Measurements from ENCODE around the gene JCHAIN. TPM values are rescaled to one million over a fixed set of nuclear protein-coding genes. Genes with fewer than 3 reads are reported as not detected.

The JCHAIN gene
- total RNA-seq, 1 experiment from 2014 or later = not detected

- ChIA-PET CTCF (interaction anchor here (0.7 to 2.2 kb wide), 2 partner anchors 38 to 44 kb away, joined by 3 to 7 read pairs; no protein-coding TSS in a partner anchor), POLR2A (no interaction called here)
- H3K27me3 Mint-ChIP-seq (ENCODE audit: insufficient read depth, unreplicated experiment) = no peaks in the 10 kb centered on the region
- intact Hi-C loops (cut with micrococcal nuclease) = no loop called here
- no peak overlapping the region for H3K4me3 Mint-ChIP-seq (ENCODE audit: unreplicated experiment)
- H3K36me3 Mint-ChIP-seq (ENCODE audit: insufficient read depth, unreplicated experiment) = no peaks in the 10 kb centered on the region
- no peak for TF ChIP-seq CTCF (IDR thresholded peaks at IDR 0.05; ENCODE audit: unreplicated experiment)
- H3K4me1 Mint-ChIP-seq (ENCODE audit: insufficient read depth, unreplicated experiment) = no peaks in the 10 kb centered on the region
- no peak for DNase-seq (ENCODE audit: unreplicated experiment)
- no peak overlapping the region for H3K27ac Mint-ChIP-seq (ENCODE audit: low read depth, unreplicated experiment)
- no TSS peak for BruUV-seq (replicated peaks)
- H3K9me3 Mint-ChIP-seq (ENCODE audit: unreplicated experiment) = no peaks in the 10 kb centered on the region
Measured at GRCh38 chr4:70608324-70608723, 58.0 kb downstream of the JCHAIN start.

GRCh38 chr4:70607334-70607853 is 58.9 kb downstream of the JCHAIN start:
- Mint-ChIP-seq H3K27me3 (ENCODE audit: insufficient read depth, unreplicated experiment) (no peaks in the 10 kb centered on the region), H3K36me3 (ENCODE audit: insufficient read depth, unreplicated experiment) (no peaks in the 10 kb centered on the region), H3K9me3 (ENCODE audit: unreplicated experiment) (no peaks in the 10 kb centered on the region), H3K4me1 (ENCODE audit: insufficient read depth, unreplicated experiment) (no peaks in the 10 kb centered on the region), H3K27ac (ENCODE audit: low read depth, unreplicated experiment) (no peak overlapping the region), H3K4me3 (ENCODE audit: unreplicated experiment) (no peak overlapping the region)
- BruUV-seq (replicated peaks) = no TSS peak
- no peak for DNase-seq (ENCODE audit: unreplicated experiment)
- POLR2A ChIA-PET = no interaction called here
- CTCF ChIA-PET = interaction anchor here (0.5 to 2.7 kb wide), 4 partner anchors 8 to 683 kb away, joined by 3 to 9 read pairs (median 5); no protein-coding TSS in a partner anchor
- intact Hi-C loops (cut with micrococcal nuclease) = no loop called here
- no peak for TF ChIP-seq CTCF (IDR thresholded peaks at IDR 0.05; ENCODE audit: unreplicated experiment)

- CTCF ChIA-PET = interaction anchor here (0.5 to 2.7 kb wide), 5 partner anchors 9 to 552 kb away, joined by 3 to 9 read pairs (median 3); partner anchors contain the start of gene UTP3
- BruUV-seq (replicated peaks) = no TSS peak
Measured at GRCh38 chr4:70606459-70606858, 59.8 kb downstream of the JCHAIN start.

More at GRCh38 chr4:70606459-70606858, 59.8 kb downstream of the JCHAIN start:
- Mint-ChIP-seq H3K27me3 (ENCODE audit: insufficient read depth, unreplicated experiment) (no peaks in the 10 kb centered on the region), H3K4me1 (ENCODE audit: insufficient read depth, unreplicated experiment) (no peaks in the 10 kb centered on the region), H3K9me3 (ENCODE audit: unreplicated experiment) (no peaks in the 10 kb centered on the region), H3K27ac (ENCODE audit: low read depth, unreplicated experiment) (no peak overlapping the region), H3K36me3 (ENCODE audit: insufficient read depth, unreplicated experiment) (no peaks in the 10 kb centered on the region), H3K4me3 (ENCODE audit: unreplicated experiment) (no peak overlapping the region)
- intact Hi-C loops (cut with micrococcal nuclease) = no loop called here
- DNase-seq (ENCODE audit: unreplicated experiment) = no peak
- no peak for TF ChIP-seq CTCF (IDR thresholded peaks at IDR 0.05; ENCODE audit: unreplicated experiment)
- POLR2A ChIA-PET = interaction anchor here (1.0 kb wide), 1 partner anchor 8 kb away, joined by 3 read pairs; no protein-coding TSS in a partner anchor

Other genes with a start within 250 kb of the JCHAIN start
- not detected in 2 replicates for gene MUC7, start 194.3 kb downstream of the JCHAIN start, total RNA-seq (2022)
- not detected in 2 replicates for gene AMTN, start 147.9 kb downstream of the JCHAIN start, total RNA-seq (2022)
- not detected in 2 replicates for gene AMBN, start 74.3 kb downstream of the JCHAIN start, total RNA-seq (2022)
- gene ENAM, start 37.8 kb downstream of the JCHAIN start, total RNA-seq (2022) = not detected in 2 replicates
- gene UTP3, start 22.0 kb upstream of the JCHAIN start, total RNA-seq (2022) = 45.4 and 47.5 TPM in 2 replicates
- 42.7 and 48.7 TPM in 2 replicates for gene RUFY3, start 55.5 kb upstream of the JCHAIN start, total RNA-seq (2022)
- 60.2 and 69.3 TPM in 2 replicates for gene GRSF1, start 173.4 kb upstream of the JCHAIN start, total RNA-seq (2022)
- 16.1 and 19.9 TPM in 2 replicates for gene MOB1B, start 235.9 kb upstream of the JCHAIN start, total RNA-seq (2022)